Natural killer cell (primary cell): Measurements from ENCODE around the gene LMX1A. TPM values are rescaled to one million over a fixed set of nuclear protein-coding genes. Genes with fewer than 3 reads are reported as not detected.

Source experiments
- ATAC-seq, 3 donors: fragments of 150-1000 bp in 2 of 3; fragments of 200-7000 bp in 1 of 3; cut with Tn5 transposase; 1 replicate in 1 of 3; 2 replicates in 2 of 3; pipeline ENCODE4 v1.10.0; 2021; ENCODE audit warnings: mild to moderate bottlenecking in 2 of 3, moderate library complexity in 2 of 3
- DNase-seq, 2 donors: peaks; one replicate each; pipeline versions ENCODE4 v3.0.0 to v3.0.0-alpha.2; 2013 to 2021; ENCODE audit warnings: mixed read lengths in 1 of 2
- H3K27ac ChIP-seq: one replicate; pipeline ENCODE4 v1.5.1; 2013; ENCODE audit warnings: mild to moderate bottlenecking, low read length
- H3K27me3 ChIP-seq: one replicate; pipeline ENCODE4 v1.6.1; 2013; ENCODE audit warnings: low read length; ENCODE audit not compliant: control insufficient read depth, insufficient read depth
- H3K36me3 ChIP-seq: one replicate; pipeline ENCODE4 v1.6.1; 2013; ENCODE audit warnings: low read length; ENCODE audit not compliant: control insufficient read depth, insufficient read depth
- H3K4me1 ChIP-seq: one replicate; pipeline ENCODE4 v1.6.1; 2013; ENCODE audit warnings: low read length; ENCODE audit not compliant: control insufficient read depth, insufficient read depth
- H3K4me3 ChIP-seq: one replicate; pipeline ENCODE4 v1.5.1; 2013; ENCODE audit warnings: low read length
- H3K9me3 ChIP-seq: one replicate; pipeline ENCODE4 v1.6.1; 2013; ENCODE audit warnings: low read length; ENCODE audit not compliant: control insufficient read depth, insufficient read depth
- H3K27ac Mint-ChIP-seq, 2 donors: one replicate each; pipeline ENCODE4 v1.8.0; 2022; ENCODE audit warnings: mild to moderate bottlenecking in 2 of 2, mixed read lengths in 2 of 2, moderate library complexity in 1 of 2
- H3K27me3 Mint-ChIP-seq, 2 donors: one replicate each; pipeline ENCODE4 v1.8.0; 2022; ENCODE audit warnings: low read depth in 2 of 2, mixed read lengths in 2 of 2
- H3K36me3 Mint-ChIP-seq: one replicate; pipeline ENCODE4 v1.8.0; 2022; ENCODE audit warnings: mixed read lengths
- H3K4me1 Mint-ChIP-seq, 2 donors: one replicate each; pipeline ENCODE4 v1.8.0; 2022; ENCODE audit warnings: mixed read lengths in 2 of 2
- H3K4me3 Mint-ChIP-seq: one replicate; pipeline ENCODE4 v1.8.0; 2022; ENCODE audit warnings: mild to moderate bottlenecking, moderate library complexity, mixed read lengths
- H3K9me3 Mint-ChIP-seq, 2 donors: one replicate each; pipeline ENCODE4 v1.8.0; 2022; ENCODE audit warnings: mixed read lengths in 2 of 2
- CTCF ChIP-seq: fragments of 200-600 bp; IDR thresholded peaks from one replicate; pipeline ENCODE4 v1.8.0; 2022; ENCODE audit warnings: antibody characterized with exemption
- WGBS: methylation state at CpG from one replicate; pipeline ENCODE4 v1.1.7; 2013; ENCODE audit warnings: missing lambda C conversion rate; ENCODE audit not compliant: insufficient coverage; 5-methylcytosine and 5-hydroxymethylcytosine counted together
- intact Hi-C: fragments of 100-400 bp; cut with micrococcal nuclease; formaldehyde crosslinking; loops from one replicate; pipeline ENCODE4 v1.14.2; 2022
- total RNA-seq, 4 donors: library from RNA; stranded (reverse); fragments of 120-200 nt in 1 of 4; gene quantifications; one replicate each; pipeline versions ENCODE4 v1.2.3 to v1.2.4, GENCODE V29; 2013 to 2022

LMX1A gene
- total RNA-seq, 3 donors from 2014 or later (not counting 1 experiment from before 2014, with no cell fraction given), result not detected

- Mint-ChIP-seq H3K36me3 (no peaks in the 10 kb centered on the region), H3K4me3 (no peak overlapping the region), H3K27ac (no peak overlapping the region), H3K27me3 (peaks cover 0 to 2% of the 10 kb centered on the region in 2 donors), H3K9me3 (peaks cover 0 to 2% of the 10 kb centered on the region in 2 donors), H3K4me1 (no peaks in the 10 kb centered on the region)
- TF ChIP-seq CTCF, result no peak
- intact Hi-C loops, result no loop called here
- H3K27ac ChIP-seq, result no peak overlapping the region
- H3K9me3 ChIP-seq, result no peaks in the 10 kb centered on the region
- no peaks in the 10 kb centered on the region for H3K4me1 ChIP-seq
- ATAC-seq, result no peak
- H3K36me3 ChIP-seq, result no peaks in the 10 kb centered on the region
- H3K27me3 ChIP-seq, result no peaks in the 10 kb centered on the region
- no peak for DNase-seq
- 72% methylated on average over 5 of the region's 5 CpGs for WGBS
- no peak overlapping the region for H3K4me3 ChIP-seq
These were observed 203.3 kb downstream of the LMX1A start for GRCh38 chr1:165153182-165153581.

GRCh38 chr1:165152727-165153126 lies 203.8 kb downstream of the LMX1A start:
- H3K4me3 ChIP-seq, result no peak overlapping the region
- Mint-ChIP-seq H3K36me3 (no peaks in the 10 kb centered on the region), H3K27ac (no peak overlapping the region), H3K4me3 (no peak overlapping the region), H3K27me3 (peaks cover 0 to 2% of the 10 kb centered on the region in 2 donors), H3K4me1 (no peaks in the 10 kb centered on the region), H3K9me3 (peaks cover 0 to 2% of the 10 kb centered on the region in 2 donors)
- no peaks in the 10 kb centered on the region for H3K36me3 ChIP-seq
- 44% methylated on average over 3 of the region's 3 CpGs for WGBS
- H3K4me1 ChIP-seq, result no peaks in the 10 kb centered on the region
- no peak for TF ChIP-seq CTCF
- ATAC-seq (no peak), DNase-seq (no peak)
- no peak overlapping the region for H3K27ac ChIP-seq
- H3K9me3 ChIP-seq, result no peaks in the 10 kb centered on the region
- H3K27me3 ChIP-seq, result no peaks in the 10 kb centered on the region
- intact Hi-C loops, result no loop called here

- H3K27me3 Mint-ChIP-seq, result no peaks in the 10 kb centered on the region
- ATAC-seq, result no peak
- TF ChIP-seq CTCF, result no peak
- WGBS, result 82% methylated on average over 5 of the region's 5 CpGs
- no peaks in the 10 kb centered on the region for H3K4me1 Mint-ChIP-seq
- H3K9me3 Mint-ChIP-seq, result no peaks in the 10 kb centered on the region
- H3K4me3 ChIP-seq, result no peak overlapping the region
- no peaks in the 10 kb centered on the region for H3K36me3 ChIP-seq
- intact Hi-C loops, result no loop called here
- no peak overlapping the region for H3K27ac Mint-ChIP-seq
- H3K4me1 ChIP-seq, result no peaks in the 10 kb centered on the region
- no peaks in the 10 kb centered on the region for H3K36me3 Mint-ChIP-seq
- H3K4me3 Mint-ChIP-seq, result no peak overlapping the region
- no peak overlapping the region for H3K27ac ChIP-seq
- H3K9me3 ChIP-seq, result no peaks in the 10 kb centered on the region
- no peaks in the 10 kb centered on the region for H3K27me3 ChIP-seq
- no peak for DNase-seq
These were observed 204.4 kb downstream of the LMX1A start for GRCh38 chr1:165152109-165152508.

Other genes with a start within 250 kb of the LMX1A start
- not detected for gene RXRG, start 88.4 kb upstream of the LMX1A start, total RNA-seq
- gene LRRC52, start 187.3 kb upstream of the LMX1A start, total RNA-seq, result not detected